Endothelial cell of umbilical vein (primary cell): ENCODE data around the gene DRAP1. TPM values are rescaled to one million over a fixed set of nuclear protein-coding genes. Genes with fewer than 3 reads are reported as not detected.

Experiments used
- BruUV-seq: library from RNA; stranded (reverse); fragments of 400-500 nt; replicated peaks from 2 replicates; lab custom pipeline; 2021; lab: Mats Ljungman, UMichigan
- CTCF ChIA-PET: fragments of 300-600, 350-600 bp; sonication (Branson Sonifier 250); formaldehyde crosslinking; loops from one replicate; lab custom pipeline; 2021; ENCODE audit warnings: antibody characterized with exemption, inconsistent platforms; lab: Charles Lee
- POLR2A ChIA-PET: fragments of 300-600, 350-600 bp; sonication (Branson Sonifier 250); formaldehyde crosslinking; loops from one replicate; lab custom pipeline; 2021; ENCODE audit warnings: antibody characterized with exemption, inconsistent platforms; lab: Charles Lee
- DNase-seq: peaks from one replicate; pipeline ENCODE4 v3.0.0-alpha.2; 2011; ENCODE audit warnings: low read depth, low spot score
- FAIRE-seq: peaks from 2 replicates; lab custom pipeline; 2011; peaks lifted over from hg19 to GRCh38; lab: Jason Lieb, UNC
- H2AFZ ChIP-seq: 2 replicates; pipeline ENCODE4 v1.6.0; 2012; ENCODE audit warnings: low read depth, low read length, control low read depth, inconsistent platforms
- H3K27ac ChIP-seq: 2 replicates; pipeline ENCODE4 v1.5.1; 2011; ENCODE audit warnings: low read depth, mild to moderate bottlenecking, control low read depth, low read length, moderate library complexity; ENCODE audit not compliant: insufficient read depth
- H3K27me3 ChIP-seq, 2 experiments: 2 replicates each; pipeline versions ENCODE4 v1.6.0 to v1.6.1; 2011; ENCODE audit warnings: low read length in 2 of 2, mixed read lengths in 1 of 2; ENCODE audit not compliant: control insufficient read depth in 2 of 2, insufficient read depth in 2 of 2
- H3K36me3 ChIP-seq, 2 experiments: 2 replicates in 1 of 2; 3 replicates in 1 of 2; pipeline ENCODE4 v1.5.1; 2011; ENCODE audit warnings: low read length in 2 of 2, mild to moderate bottlenecking in 1 of 2, moderate library complexity in 1 of 2; ENCODE audit not compliant: control insufficient read depth in 2 of 2, insufficient read depth in 2 of 2; ENCODE audit errors: extremely low read depth in 1 of 2
- H3K4me1 ChIP-seq: 3 replicates; pipeline ENCODE4 v1.5.1; 2011; ENCODE audit warnings: mild to moderate bottlenecking, low read length; ENCODE audit not compliant: control insufficient read depth, insufficient read depth; ENCODE audit errors: extremely low read depth
- H3K4me2 ChIP-seq: 2 replicates; pipeline ENCODE4 v1.6.1; 2011; ENCODE audit warnings: low read length, control low read depth, mixed read lengths; ENCODE audit not compliant: insufficient read depth
- H3K4me3 ChIP-seq, 3 experiments: fragments of 200-600 bp in 1 of 3; sonication (generic), shearing (Covaris generic) in 1 of 3; replicated peaks in 1 of 3; 2 replicates each; pipeline ENCODE4 v1.5.1; 2011 to 2016; ENCODE audit warnings: control low read depth in 3 of 3, low read length in 3 of 3, mild to moderate bottlenecking in 2 of 3, inconsistent platforms in 1 of 3, low read depth in 1 of 3, moderate library complexity in 1 of 3; ENCODE audit not compliant: insufficient read depth in 1 of 3
- H3K79me2 ChIP-seq: 2 replicates; pipeline ENCODE4 v1.6.0; 2012; ENCODE audit warnings: low read length, inconsistent platforms; ENCODE audit not compliant: control insufficient read depth, insufficient read depth
- H3K9ac ChIP-seq: replicated peaks from 2 replicates; pipeline ENCODE3; 2011; ENCODE audit warnings: low read length, control low read depth; ENCODE audit not compliant: insufficient read depth; ENCODE audit errors: extremely low read depth
- H3K9me1 ChIP-seq: replicated peaks from 3 replicates; pipeline ENCODE4 v1.6.0; 2011; ENCODE audit warnings: mild to moderate bottlenecking, low read length; ENCODE audit not compliant: control insufficient read depth, insufficient read depth; ENCODE audit errors: extremely low read depth
- H3K9me3 ChIP-seq: replicated peaks from 2 replicates; pipeline ENCODE4 v1.5.1; 2012; ENCODE audit warnings: low read length, inconsistent platforms; ENCODE audit not compliant: control insufficient read depth, insufficient read depth
- H4K20me1 ChIP-seq: replicated peaks from 2 replicates; pipeline ENCODE3; 2011; ENCODE audit warnings: mild to moderate bottlenecking, low read length; ENCODE audit not compliant: control insufficient read depth, insufficient read depth; ENCODE audit errors: extremely low read depth
- FOS ChIP-seq: IDR thresholded peaks from 2 replicates; pipeline ENCODE4 v1.6.1; 2011; ENCODE audit warnings: mild to moderate bottlenecking, low read length, moderate library complexity, borderline replicate concordance; ENCODE audit not compliant: insufficient read depth
- GATA2 ChIP-seq: IDR thresholded peaks from 2 replicates; pipeline ENCODE4 v1.7.0; 2011; ENCODE audit warnings: low read depth, mild to moderate bottlenecking, moderate library complexity, mixed read lengths, low read length; ENCODE audit not compliant: insufficient read length, insufficient read depth
- JUN ChIP-seq: IDR thresholded peaks from 2 replicates; pipeline ENCODE4 v1.6.1; 2011; ENCODE audit warnings: borderline replicate concordance, low read depth; ENCODE audit not compliant: insufficient read length, insufficient read depth
- MAX ChIP-seq: IDR thresholded peaks from 2 replicates; pipeline ENCODE4 v1.6.1; 2011; ENCODE audit not compliant: insufficient read depth, insufficient read length
- MYC ChIP-seq: IDR thresholded peaks from one replicate; pipeline ENCODE4 v1.6.1; 2011; ENCODE audit warnings: mild to moderate bottlenecking, low read depth, low read length
- POLR2A ChIP-seq: IDR thresholded peaks from 2 replicates; pipeline ENCODE4 v1.6.1; 2012; ENCODE audit warnings: low read depth, mild to moderate bottlenecking, control low read depth, low read length
- POLR2AphosphoS5 ChIP-seq: IDR thresholded peaks from 2 replicates; pipeline ENCODE4 v1.6.1; 2012; ENCODE audit warnings: low read depth, mild to moderate bottlenecking, control low read depth, low read length, moderate library complexity; ENCODE audit not compliant: insufficient read depth
- dilution Hi-C: fragments of 300-500 bp; cut with MboI; formaldehyde crosslinking; loops from one replicate; pipeline ENCODE4 v1.15.0; 2019; ENCODE audit warnings: low sequenced_read_pairs; ENCODE audit not compliant: extremely low pct_ligation_motif_present
- intact Hi-C: fragments of 100-400 bp; cut with micrococcal nuclease; formaldehyde crosslinking; loops from one replicate; pipeline ENCODE4 v1.10.0; 2022
- polyA plus RNA-seq, 4 experiments: library from polyadenylated mRNA; depleted of rRNA in 3 of 4; stranded (reverse) in 3 of 4; unstranded in 1 of 4; fragments of >200 nt; gene quantifications; 2 replicates each; pipeline versions ENCODE4 v1.2.1 to v1.2.3, GENCODE V29; 2011 to 2012; ENCODE audit warnings: missing spikeins in 1 of 4
- total RNA-seq: library from RNA; stranded (reverse); gene quantifications from 2 replicates; pipeline ENCODE4 v1.2.3, GENCODE V29; 2021
- TF ChIP-seq, protein P1 (sequence below), 2 donors: IDR thresholded peaks; 1 replicate in 1 of 2; 2 replicates in 1 of 2; pipeline ENCODE4 v1.5.1; 2011; ENCODE audit warnings: low read length in 2 of 2, mild to moderate bottlenecking in 2 of 2, moderate library complexity in 2 of 2, control low read depth in 1 of 2, inconsistent platforms in 1 of 2, low read depth in 1 of 2; ENCODE audit not compliant: insufficient read depth in 1 of 2; ENCODE audit errors: extremely low read depth in 1 of 2

DRAP1 gene
- total and polyA plus RNA-seq, 2 donors (not counting 3 experiments of a cell fraction or from before 2014, with no cell fraction given) = 74.9 to 114 TPM

- DNase-seq (no peak), FAIRE-seq (no peak)
- no peak overlapping the region for H2AFZ ChIP-seq
- H3K9ac ChIP-seq = peak overlapping the region; percentile 61
- peaks cover 32% of the 10 kb centered on the region for H3K4me1 ChIP-seq
- H3K9me1 ChIP-seq = no peaks in the 10 kb centered on the region
- TF ChIP-seq JUN (no peak), POLR2A (no peak), FOS (no peak), POLR2AphosphoS5 (no peak), MAX (no peak), MYC (no peak), GATA2 (no peak)
- TF ChIP-seq, protein P1, sequence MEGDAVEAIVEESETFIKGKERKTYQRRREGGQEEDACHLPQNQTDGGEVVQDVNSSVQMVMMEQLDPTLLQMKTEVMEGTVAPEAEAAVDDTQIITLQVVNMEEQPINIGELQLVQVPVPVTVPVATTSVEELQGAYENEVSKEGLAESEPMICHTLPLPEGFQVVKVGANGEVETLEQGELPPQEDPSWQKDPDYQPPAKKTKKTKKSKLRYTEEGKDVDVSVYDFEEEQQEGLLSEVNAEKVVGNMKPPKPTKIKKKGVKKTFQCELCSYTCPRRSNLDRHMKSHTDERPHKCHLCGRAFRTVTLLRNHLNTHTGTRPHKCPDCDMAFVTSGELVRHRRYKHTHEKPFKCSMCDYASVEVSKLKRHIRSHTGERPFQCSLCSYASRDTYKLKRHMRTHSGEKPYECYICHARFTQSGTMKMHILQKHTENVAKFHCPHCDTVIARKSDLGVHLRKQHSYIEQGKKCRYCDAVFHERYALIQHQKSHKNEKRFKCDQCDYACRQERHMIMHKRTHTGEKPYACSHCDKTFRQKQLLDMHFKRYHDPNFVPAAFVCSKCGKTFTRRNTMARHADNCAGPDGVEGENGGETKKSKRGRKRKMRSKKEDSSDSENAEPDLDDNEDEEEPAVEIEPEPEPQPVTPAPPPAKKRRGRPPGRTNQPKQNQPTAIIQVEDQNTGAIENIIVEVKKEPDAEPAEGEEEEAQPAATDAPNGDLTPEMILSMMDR (IDR thresholded peaks at IDR 0.05; ENCODE audit: extremely low read depth in 1 of 2, insufficient read depth in 1 of 2, low read depth in 1 of 2, low read length in 2 of 2) = no peak
- H3K36me3 ChIP-seq = peaks cover 4 to 29% of the 10 kb centered on the region in 2 experiments
- intact Hi-C loops = loop anchor here (5.0 kb wide), 1 partner anchor 45 kb away; no protein-coding TSS in a partner anchor
- no peaks in the 10 kb centered on the region for H4K20me1 ChIP-seq
- ChIA-PET CTCF (interaction anchor here (1.2 to 6.7 kb wide), 9 partner anchors 10 to 261 kb away, joined by 4 to 75 read pairs (median 8); partner anchors contain the start of genes AP5B1 and CFL1), POLR2A (interaction anchor here (0.6 to 6.7 kb wide), 4 partner anchors 18 to 164 kb away, joined by 3 to 67 read pairs (median 16); partner anchors contain the start of genes CFL1 and MUS81)
- no peaks in the 10 kb centered on the region for H3K27me3 ChIP-seq
- no TSS peak for BruUV-seq
- H3K4me2 ChIP-seq = peak overlapping the region; percentile 62
- peak overlapping the region in 2 of 3 experiments; percentile 64 to 66 for H3K4me3 ChIP-seq
- H3K27ac ChIP-seq = peak overlapping the region; percentile 37
- H3K79me2 ChIP-seq = peaks cover 25% of the 10 kb centered on the region
- H3K9me3 ChIP-seq = no peaks in the 10 kb centered on the region
- dilution Hi-C loops = no loop called here
Measured at GRCh38 chr11:65886826-65887722, 32.2 kb upstream of the DRAP1 start.
